ENCODE results near the gene RNF220.
"Not testable (repeated sequence)": the region's sequence is repeated elsewhere in the genome, so short reads cannot be mapped to it uniquely, and the experiment has no call there.

RNF220 gene

DNA sequence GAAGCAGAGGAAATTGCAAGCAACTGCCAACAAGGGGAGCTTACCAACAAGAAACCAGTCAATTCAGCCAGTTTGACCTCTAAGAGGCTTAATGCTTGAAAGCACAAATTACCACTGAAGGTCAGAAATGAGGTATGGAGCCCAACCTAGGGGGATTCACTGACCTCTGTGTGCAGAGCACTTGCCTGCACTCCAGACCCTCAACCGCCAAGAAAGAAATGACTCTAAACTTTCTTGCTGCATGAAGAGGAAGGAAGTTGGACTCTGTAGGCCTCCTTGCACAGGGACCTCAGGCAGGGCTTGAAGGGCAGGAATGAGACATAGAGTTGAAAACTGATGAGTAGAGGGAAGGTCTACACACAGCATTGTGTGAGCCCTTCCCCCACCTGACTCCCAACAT, 279.5 kb downstream of the RNF220 start:
- peak in 1 of 2 donors; percentile 55 for ATAC-seq

DNA sequence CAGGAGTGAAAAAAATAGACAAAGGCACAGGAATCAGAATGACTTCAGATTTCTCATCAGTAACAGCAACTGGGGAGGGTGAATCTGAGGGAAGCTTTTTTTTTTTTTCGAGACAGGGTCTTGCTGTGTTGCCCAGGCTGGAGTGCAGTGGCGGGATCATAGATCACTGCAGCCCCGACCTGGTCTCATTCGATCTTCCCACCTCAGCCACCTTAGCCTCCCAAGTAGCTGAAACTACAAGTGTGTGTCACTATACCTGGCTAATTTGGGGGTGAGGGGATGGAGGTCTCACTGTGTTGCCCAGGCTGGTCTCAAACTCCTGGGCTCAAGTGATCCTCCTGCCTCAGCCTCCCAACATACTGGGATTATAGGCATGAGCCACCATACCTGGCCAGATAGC, 280.2 kb downstream of the RNF220 start:
- ATAC-seq: no peak

DNA sequence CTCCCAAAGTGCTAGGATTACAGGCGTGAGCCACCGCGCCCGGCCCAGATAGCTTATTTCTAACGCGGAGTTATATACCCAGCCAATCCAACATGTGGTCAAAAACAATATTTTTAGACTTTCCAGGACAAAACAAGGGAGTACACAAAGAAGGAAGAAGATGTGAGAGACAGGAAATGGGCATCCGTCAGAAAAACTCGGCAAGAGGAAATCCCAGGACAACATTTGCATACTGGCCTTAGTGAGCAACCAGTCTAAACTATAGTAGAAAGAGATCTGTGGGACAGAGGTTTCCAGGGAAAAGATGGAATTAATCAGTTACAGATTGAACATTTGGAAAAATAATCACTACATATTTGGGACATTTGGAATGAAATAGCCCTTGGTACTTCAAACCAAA, 280.8 kb downstream of the RNF220 start:
- no peak for ATAC-seq

DNA sequence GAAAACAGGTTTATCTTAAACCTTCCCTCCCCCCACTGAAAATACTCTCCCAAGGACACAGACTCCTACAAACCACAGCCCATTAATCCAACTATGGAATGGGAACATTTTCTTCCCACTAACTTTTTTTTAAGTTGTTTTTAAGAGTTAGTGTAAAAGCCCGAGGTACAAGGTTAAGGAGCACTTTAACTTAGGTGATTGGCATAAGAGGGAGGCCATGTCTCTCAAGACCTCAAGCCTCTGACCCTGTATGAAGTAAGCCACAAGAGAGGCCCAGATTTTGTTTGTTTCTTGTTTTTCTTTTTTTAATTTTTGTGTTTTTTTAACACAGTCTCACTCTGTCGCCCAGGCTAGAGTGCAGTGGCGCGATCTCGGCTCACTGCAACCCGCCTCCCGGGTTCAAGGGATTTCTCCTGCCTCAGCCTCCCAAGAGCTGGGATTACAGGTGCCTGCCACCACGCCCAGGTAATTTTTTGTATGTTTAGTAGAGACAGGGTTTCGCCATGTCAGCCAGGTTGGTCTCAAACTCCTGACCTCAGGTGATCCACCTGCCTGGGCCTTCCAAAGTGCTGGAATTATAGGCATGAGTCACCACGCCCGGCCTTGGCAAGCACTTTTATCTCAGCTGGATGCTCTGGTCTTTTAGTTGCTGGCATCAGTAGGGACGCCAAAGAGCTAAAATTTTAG, 283.8 kb downstream of the RNF220 start:
- no peak for ATAC-seq

DNA sequence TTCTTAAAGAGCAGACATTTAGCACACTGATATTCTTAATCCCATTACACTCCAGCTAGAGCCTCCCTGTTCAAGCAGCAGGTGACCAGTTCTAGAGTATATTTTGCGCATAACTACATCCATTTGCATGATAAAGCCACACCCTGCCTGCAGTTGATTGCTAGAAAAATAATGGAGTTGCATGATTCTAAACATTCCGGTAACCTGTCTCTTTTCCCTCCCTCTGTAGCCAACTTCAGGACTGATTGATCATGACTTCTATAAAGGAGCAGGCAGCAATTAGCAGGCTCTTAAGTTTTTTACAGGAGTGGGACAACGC, 284.4 kb downstream of the RNF220 start:
- ATAC-seq: no peak

DNA sequence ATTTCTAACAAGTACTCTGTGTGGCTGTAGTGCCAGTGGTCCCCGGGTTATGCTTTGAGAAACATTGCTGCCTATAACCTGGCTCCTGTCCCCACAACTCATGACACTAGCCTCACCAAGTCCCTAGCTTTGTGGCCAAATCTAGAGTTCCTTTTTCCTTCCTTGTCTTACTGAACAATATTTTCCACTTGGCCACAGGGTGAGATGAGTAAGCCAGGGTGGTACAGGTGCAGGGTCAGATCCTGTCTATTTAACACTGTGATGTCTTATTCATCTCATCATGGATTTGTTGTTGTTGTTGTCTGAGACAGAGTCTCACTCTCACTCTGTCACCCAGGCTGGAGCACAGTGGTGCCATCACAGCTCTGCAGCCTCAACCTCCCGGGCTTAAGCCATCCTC, 288.1 kb downstream of the RNF220 start:
- peak in 1 of 2 donors; percentile 33 for ATAC-seq

DNA sequence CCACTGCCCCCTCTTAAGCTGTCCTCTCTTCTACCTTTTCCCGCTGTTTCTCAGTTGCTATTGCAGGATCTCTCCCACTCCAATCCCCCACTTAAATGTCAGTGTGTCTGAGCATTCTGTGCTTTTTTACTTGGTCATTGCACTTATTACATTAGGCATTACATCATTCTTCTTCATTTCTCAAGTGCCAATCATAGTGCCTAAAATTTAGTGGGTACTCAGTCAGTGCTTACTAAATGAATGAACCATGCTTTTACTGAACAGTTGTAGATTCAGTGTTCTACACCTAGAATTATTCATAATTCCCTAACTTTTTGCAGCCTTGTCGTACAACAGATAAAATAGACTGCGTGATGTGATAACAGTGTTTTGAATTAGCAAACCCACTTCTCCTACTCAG, 288.8 kb downstream of the RNF220 start:
- ATAC-seq: no peak

DNA sequence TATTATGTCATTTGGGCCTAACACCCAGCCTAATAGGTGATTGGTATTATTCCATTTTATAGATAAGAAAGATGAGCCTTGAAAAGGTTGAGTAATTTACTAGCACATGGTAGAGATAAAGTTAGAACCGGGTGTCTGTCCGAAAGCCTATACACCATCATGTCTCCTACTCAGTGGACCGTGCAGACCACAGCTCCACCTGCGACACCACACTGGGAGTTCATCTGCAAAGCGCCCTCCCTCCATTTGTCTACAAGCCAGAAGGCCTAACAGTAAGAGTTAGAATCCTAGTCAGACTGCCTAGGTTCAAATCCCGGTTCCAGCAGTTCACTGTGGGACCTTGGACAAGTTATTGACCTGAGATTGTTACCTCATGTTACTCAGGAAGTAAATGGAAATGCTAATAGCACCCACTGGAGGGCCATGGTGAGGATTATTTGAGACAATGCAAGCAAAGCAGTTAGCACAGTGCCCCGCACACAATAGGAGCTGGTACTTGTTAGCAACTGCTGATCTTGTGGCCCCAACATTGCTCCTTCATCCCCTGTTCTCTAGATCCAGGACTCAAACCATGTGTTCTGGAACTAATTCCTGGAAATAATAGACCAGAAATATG, 289.9 kb downstream of the RNF220 start:
- no peak for ATAC-seq

DNA sequence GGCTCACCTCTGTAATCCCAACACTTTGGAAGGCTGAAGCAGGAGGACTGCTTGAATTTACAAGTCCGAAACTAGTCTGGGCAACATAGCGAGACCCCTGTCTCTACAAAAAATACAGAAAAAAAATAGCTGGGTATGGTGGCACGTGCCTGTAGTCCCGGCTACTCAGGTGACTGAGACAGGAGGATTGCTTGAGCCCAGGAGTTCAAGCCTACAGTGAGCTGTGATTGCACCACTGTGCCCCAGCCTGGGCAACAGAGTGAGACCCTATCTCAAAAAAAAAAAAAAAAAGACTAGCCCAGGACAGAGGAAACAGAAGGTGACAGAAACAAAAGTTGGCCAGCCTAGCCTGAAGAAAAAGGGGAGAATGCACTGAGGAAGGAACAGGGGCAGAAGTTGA, 290.6 kb downstream of the RNF220 start:
- no peak for ATAC-seq

DNA sequence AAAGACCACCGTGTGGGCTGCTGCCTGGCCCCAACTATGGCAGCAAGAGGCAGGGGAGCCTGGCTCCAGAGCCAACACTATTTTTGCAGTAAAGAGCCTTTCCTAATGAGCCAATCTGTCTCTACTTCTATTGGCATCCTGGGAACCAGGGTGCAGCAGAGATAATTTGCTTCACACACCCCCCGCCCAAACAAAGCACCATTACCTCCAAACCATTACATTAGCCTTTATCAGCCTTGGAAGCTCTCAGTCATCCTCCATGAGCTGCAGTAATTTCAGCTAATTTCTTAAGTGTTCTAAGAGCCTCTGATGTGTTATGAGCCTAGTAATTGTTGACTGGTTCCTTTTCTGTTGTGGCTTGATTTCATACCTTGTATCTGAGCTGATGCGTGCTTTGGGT, 291.0 kb downstream of the RNF220 start:
- no peak for ATAC-seq

DNA sequence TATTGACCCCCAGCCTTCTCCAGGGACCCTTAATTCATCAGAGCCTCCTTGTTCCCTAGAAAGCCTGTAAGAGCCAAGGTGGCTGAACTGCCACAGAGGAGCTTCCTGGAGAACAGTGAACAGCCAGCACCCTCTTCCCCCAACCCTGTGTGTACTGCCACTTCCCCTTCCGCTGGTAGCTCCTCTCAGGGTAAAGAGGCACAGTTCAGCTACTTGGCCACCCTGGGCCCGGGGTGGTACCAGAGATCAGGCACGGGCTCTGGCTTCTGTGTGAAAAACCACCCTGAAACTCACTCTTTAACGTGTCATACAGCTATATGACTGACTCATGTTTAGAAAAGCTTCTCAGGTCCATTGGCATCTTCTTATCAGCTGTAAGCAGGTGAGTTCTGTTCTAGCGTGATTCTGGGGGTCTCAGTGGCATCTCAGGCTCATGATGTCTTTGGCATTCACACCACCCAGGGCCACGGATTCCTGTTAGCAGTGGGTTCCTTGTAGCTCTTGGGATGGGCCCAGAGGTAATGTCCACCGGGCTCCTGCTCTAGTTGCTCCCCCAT, 291.8 kb downstream of the RNF220 start:
- ATAC-seq: peak; percentile 73 to 76

DNA sequence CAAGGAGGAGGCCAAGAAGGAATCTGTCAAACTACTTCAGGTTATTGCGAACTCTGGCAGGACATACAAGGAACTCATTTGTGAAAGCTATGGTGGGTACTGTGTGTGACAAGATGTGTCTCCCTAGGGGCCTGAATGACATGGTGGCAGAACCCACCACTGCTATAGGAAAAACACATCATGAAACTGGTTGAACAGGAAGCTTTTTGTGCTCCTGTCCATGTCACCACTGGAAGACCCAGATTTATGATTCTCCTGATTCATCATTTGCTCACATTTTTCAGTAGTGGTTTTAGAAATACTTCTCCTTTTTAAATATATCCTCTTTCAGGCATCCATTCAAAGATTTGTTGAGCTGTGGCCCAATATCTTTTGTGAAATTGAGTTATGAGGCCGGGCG, 293.1 kb downstream of the RNF220 start:
- peak in 1 of 2 donors; percentile 18 for ATAC-seq

DNA sequence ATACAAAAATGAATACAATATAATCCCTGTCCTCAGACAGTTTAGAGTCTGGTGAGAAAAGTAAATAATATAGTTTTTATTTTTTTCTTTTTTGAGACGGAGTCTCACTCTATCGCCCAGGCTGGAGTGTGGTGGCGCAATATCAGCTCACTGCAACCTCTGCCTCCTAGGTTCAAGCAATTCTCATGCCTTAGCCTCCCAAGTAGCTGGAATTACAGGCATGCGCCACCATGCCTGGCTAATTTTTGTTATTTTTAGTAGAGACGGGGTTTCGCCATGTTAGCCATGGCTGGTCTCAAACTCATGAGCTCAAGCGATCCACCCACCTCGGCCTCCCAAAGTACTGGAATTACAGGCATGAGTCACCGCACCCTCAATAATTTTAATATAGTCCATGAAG, 294.3 kb downstream of the RNF220 start:
- ATAC-seq: not testable (repeated sequence)

DNA sequence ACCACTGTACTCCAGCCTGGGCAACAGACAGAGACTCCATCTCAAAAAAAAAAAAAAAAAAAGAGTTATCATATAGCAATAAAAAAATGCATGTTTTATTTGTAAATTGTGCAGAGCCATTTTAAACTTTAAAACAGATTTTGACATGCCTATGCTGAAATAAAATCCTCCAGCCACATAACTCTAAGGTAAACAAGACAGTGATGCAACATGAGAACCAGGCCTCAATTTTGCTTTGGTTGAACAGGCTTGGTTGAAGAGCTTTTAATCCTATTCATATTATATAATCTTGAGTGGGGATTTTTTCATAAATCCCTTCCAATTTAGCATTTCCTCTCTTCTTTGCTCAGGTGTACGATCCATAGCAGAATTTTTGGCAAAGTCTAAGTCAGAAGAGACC, 295.5 kb downstream of the RNF220 start:
- ATAC-seq: no peak

DNA sequence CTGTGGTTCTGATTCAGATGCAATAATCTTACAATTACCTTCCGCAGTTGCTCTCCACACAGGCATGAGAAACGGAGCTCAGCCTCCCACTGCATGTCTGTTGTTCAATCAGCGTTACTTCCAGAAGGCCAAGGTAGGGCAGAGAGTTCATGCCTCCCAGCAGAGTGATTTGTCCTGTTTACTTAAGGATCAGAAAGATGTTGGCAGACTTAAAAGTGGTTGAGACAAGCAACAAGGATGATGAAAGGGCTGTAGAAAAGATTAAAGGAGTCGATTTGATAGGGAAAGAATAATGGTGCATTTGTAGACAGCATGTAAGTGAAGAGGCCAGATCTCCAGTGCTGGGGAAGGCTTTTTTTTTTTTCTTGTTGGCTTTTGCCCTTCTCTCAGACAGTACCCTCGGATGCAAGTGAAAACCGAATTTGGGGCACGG, 296.1 kb downstream of the RNF220 start:
- no peak for ATAC-seq
